NT2/D1 (cell line): Measurements from ENCODE around the gene ADCY7.

Experiments
- DNase-seq: peaks from one replicate; pipeline ENCODE4 v3.0.0-alpha.2; 2011; ENCODE audit warnings: low read depth, low spot score
- H3K27me3 ChIP-seq: 2 replicates; pipeline ENCODE4 v1.6.0; 2011; ENCODE audit warnings: mild to moderate bottlenecking; ENCODE audit not compliant: insufficient read length, insufficient read depth
- H3K36me3 ChIP-seq: 2 replicates; pipeline ENCODE4 v1.6.1; 2011; ENCODE audit warnings: mild to moderate bottlenecking, low read length, mixed read lengths; ENCODE audit not compliant: insufficient read depth, insufficient read length
- H3K4me1 ChIP-seq: 2 replicates; pipeline ENCODE4 v1.5.1; 2011; ENCODE audit not compliant: insufficient read depth, insufficient read length
- H3K4me3 ChIP-seq: 2 replicates; pipeline ENCODE4 v1.5.1; 2011; ENCODE audit warnings: low read depth; ENCODE audit not compliant: insufficient read length
- H3K9ac ChIP-seq: 2 replicates; pipeline ENCODE4 v1.6.0; 2011; ENCODE audit warnings: low read depth; ENCODE audit not compliant: insufficient read length
- H3K9me3 ChIP-seq: 2 replicates; pipeline ENCODE4 v1.5.1; 2011; ENCODE audit warnings: mild to moderate bottlenecking, low read length; ENCODE audit not compliant: insufficient read depth
- SUZ12 ChIP-seq: IDR thresholded peaks from 2 replicates; pipeline ENCODE4 v1.6.1; 2011; ENCODE audit not compliant: insufficient read length, insufficient read depth; ENCODE audit errors: extremely low read depth
- YY1 ChIP-seq: IDR thresholded peaks from 2 replicates; pipeline ENCODE4 v1.6.1; 2011; ENCODE audit not compliant: insufficient read length, insufficient read depth
- ZNF274 ChIP-seq: IDR thresholded peaks from 2 replicates; pipeline ENCODE4 v1.6.1; 2011; ENCODE audit warnings: mild to moderate bottlenecking, low read depth, low read length

ADCY7 gene

DNA sequence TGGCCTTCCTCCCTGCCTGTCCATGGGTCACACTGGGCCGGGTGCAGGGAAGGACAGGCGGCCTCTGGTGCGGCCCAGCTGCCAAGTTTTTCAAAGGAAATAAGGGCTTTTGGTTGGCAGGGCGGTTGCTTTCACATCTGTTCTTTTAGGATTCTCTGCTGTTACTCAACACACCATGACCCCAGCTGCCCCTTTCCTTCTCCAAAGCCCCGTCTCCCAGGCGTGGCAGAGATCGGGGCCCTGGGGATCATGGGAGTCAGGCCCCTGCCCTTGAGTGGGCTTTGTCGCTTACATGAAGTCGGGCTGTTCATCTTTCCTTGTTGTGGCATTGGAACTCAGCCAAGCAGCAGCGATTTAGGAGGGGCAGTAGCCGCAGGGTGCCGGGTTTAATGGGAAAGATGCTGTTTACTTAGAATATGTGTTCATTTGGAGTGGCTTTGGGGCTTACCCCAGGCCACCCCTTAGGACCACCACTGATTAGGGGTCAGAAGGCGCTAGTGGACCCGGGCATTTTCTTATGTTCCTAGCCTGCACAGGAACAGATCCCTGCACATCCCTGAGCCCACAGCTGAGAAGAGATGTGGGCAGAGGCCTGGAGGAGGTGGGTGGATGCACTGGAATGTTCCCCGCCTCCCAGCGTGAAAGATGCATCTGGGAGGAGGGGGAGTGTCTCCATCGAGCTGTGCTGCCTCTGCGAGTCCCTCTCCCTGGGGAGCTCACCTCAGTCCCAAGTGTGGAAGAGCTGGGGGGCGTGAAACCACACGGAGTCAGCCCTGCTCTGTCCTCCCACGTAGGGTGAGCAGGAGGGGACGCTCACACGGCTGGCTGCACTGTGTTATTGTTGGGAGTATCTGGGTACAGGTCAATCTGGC is 6.8 kb upstream of the ADCY7 start:
- no peak overlapping the region for H3K4me3 ChIP-seq
- H3K4me1 ChIP-seq = peaks cover 12% of the 10 kb centered on the region
- no peak for DNase-seq
- H3K9me3 ChIP-seq = no peaks in the 10 kb centered on the region
- no peaks in the 10 kb centered on the region for H3K27me3 ChIP-seq
- H3K36me3 ChIP-seq = no peaks in the 10 kb centered on the region
- no peak for TF ChIP-seq YY1
- TF ChIP-seq ZNF274 = no peak
- TF ChIP-seq SUZ12 = no peak
- H3K9ac ChIP-seq = peak overlapping the region; percentile 6

GRCh38 chr16:50260206-50261159 is 5.9 kb upstream of the ADCY7 start:
- no peak overlapping the region for H3K9ac ChIP-seq
- no peak for DNase-seq
- no peaks in the 10 kb centered on the region for H3K36me3 ChIP-seq
- no peaks in the 10 kb centered on the region for H3K9me3 ChIP-seq
- H3K27me3 ChIP-seq = no peaks in the 10 kb centered on the region
- H3K4me1 ChIP-seq = peaks cover 12% of the 10 kb centered on the region
- TF ChIP-seq YY1 = no peak
- TF ChIP-seq SUZ12 = no peak
- TF ChIP-seq ZNF274 = no peak
- H3K4me3 ChIP-seq = no peak overlapping the region

GRCh38 chr16:50261160-50261706 is 5.1 kb upstream of the ADCY7 start:
- H3K27me3 ChIP-seq = no peaks in the 10 kb centered on the region
- H3K4me3 ChIP-seq = no peak overlapping the region
- no peak for DNase-seq
- no peaks in the 10 kb centered on the region for H3K36me3 ChIP-seq
- no peak overlapping the region for H3K9ac ChIP-seq
- no peaks in the 10 kb centered on the region for H3K9me3 ChIP-seq
- peaks cover 19% of the 10 kb centered on the region for H3K4me1 ChIP-seq
- no peak for TF ChIP-seq YY1
- TF ChIP-seq ZNF274 = no peak
- TF ChIP-seq SUZ12 = no peak

DNA sequence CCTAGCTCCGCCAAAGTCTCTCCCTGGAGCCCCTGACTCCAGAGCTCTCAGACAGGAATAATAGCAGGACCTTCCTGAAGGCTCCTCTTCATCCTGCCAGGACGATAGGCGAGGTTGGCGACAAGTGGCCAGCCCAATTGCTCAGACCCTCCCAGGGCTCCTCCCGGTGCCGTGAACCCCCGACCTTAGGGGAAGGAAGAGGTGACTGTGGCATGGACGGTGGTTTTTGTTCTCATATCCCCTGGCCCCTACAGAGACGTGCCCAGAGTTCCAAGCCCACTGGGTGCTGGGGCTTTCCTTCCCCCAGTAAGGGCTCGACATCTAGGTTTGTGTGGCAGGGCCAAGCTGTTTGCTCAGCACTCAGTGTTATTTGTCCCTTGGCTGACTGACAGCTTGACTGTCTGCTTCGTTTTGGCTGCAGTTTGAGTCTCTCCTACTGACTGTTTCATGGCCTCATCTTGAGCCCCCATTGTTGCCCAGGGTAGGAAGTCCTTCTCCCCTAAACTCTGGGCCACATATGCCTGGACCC is 4.6 kb upstream of the ADCY7 start:
- Histone ChIP-seq H3K9me3 (no peaks in the 10 kb centered on the region), H3K4me3 (no peak overlapping the region), H3K27me3 (no peaks in the 10 kb centered on the region), H3K36me3 (no peaks in the 10 kb centered on the region), H3K9ac (peak overlapping the region; percentile 17), H3K4me1 (peaks cover 19% of the 10 kb centered on the region)
- no peak for DNase-seq
- TF ChIP-seq YY1 = no peak

- H3K4me1 ChIP-seq = peaks cover 20% of the 10 kb centered on the region
- DNase-seq = no peak
Measured at GRCh38 chr16:50263060-50263909, 3.1 kb upstream of the ADCY7 start.

DNA sequence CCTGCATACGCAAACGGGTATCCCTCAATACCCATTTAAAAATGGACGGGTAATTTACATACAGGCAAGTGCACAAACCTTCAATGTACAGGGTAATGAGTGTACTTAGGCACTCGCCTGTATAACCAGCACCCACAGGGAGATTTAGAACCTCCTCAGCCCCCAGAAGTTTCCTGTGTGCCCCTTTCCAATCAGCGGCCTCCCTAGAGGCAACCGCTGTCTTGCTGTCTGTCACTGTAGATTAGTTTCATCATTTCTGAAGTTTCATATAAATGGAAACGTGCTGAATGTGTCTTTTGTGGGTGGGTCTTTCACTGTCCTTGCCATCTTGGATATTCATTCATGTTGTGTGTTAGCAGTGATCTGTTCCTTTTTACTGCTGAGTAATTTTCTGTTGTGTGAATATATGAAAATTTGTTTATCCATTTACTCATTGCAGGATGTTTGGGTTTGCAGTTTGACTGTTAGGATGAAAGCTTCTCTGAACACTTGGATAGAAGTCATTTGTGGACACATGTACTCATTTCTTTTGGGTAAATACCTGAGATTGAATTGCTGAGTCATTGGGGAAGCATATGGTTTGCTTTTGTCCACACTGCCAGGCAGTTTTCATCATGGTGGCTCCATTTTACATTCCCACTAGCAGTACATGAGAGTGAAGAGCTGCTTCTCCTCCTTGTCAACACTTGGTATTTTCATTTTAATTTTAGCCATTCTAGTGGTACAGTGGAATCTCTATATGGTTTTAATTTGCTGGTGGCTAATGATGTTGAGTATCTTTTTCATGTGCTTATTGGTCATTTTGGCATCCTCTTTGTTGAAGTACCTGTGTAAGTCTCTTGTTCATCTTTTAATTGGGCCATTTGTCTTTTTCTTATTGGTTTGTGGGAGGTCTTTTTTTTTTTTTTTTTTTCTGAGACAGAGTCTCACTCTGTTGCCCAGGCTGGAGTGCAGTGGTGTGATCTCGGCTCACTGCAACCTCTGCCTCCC is 2.1 kb upstream of the ADCY7 start:
- no peaks in the 10 kb centered on the region for H3K9me3 ChIP-seq

More at GRCh38 chr16:50263060-50263909, 3.1 kb upstream of the ADCY7 start:
- no peak overlapping the region for H3K4me3 ChIP-seq
- H3K9ac ChIP-seq = no peak overlapping the region
- TF ChIP-seq SUZ12 = no peak
- no peak for TF ChIP-seq ZNF274
- TF ChIP-seq YY1 = no peak
- H3K36me3 ChIP-seq = no peaks in the 10 kb centered on the region
- no peaks in the 10 kb centered on the region for H3K27me3 ChIP-seq
- H3K9me3 ChIP-seq = no peaks in the 10 kb centered on the region

More for the DNA sequence above, 2.1 kb upstream of the ADCY7 start:
- Histone ChIP-seq H3K36me3 (peaks cover 2% of the 10 kb centered on the region), H3K4me1 (peaks cover 20% of the 10 kb centered on the region), H3K27me3 (no peaks in the 10 kb centered on the region), H3K9ac (no peak overlapping the region), H3K4me3 (no peak overlapping the region)
- TF ChIP-seq SUZ12 (no peak), YY1 (no peak), ZNF274 (no peak)
- no peak for DNase-seq
